ENCODE data around the gene CFAP54.
"Not testable (repeated sequence)": the region's sequence is repeated elsewhere in the genome, so short reads cannot be mapped to it uniquely, and the experiment has no call there.

The CFAP54 gene

GRCh38 chr12:96471368-96472050, 17.9 kb upstream of the CFAP54 start:
- in situ Hi-C loops (cut with MboI; ENCODE audit: low pct_unique_long_range_greater_than_20kb, low sequenced_read_pairs) = no loop called here
- DNase-seq = no peak

- DNase-seq = no peak
Observed at GRCh38 chr12:96472384-96472783, 17.0 kb upstream of the CFAP54 start.

GRCh38 chr12:96473394-96474093, 15.8 kb upstream of the CFAP54 start:
- DNase-seq = no peak
- in situ Hi-C loops (cut with MboI; ENCODE audit: low pct_unique_long_range_greater_than_20kb, low sequenced_read_pairs) = no loop called here

More at GRCh38 chr12:96472384-96472783, 17.0 kb upstream of the CFAP54 start:
- in situ Hi-C loops (cut with MboI; ENCODE audit: low pct_unique_long_range_greater_than_20kb, low sequenced_read_pairs) = no loop called here

- in situ Hi-C loops (cut with MboI; ENCODE audit: low pct_unique_long_range_greater_than_20kb, low sequenced_read_pairs) = no loop called here
Observed at GRCh38 chr12:96474206-96474605, 15.2 kb upstream of the CFAP54 start.

GRCh38 chr12:96478011-96478410, 11.4 kb upstream of the CFAP54 start:
- in situ Hi-C loops (cut with MboI; ENCODE audit: low pct_unique_long_range_greater_than_20kb, low sequenced_read_pairs) = no loop called here
- no peak for DNase-seq

More at GRCh38 chr12:96474206-96474605, 15.2 kb upstream of the CFAP54 start:
- no peak for DNase-seq

- in situ Hi-C loops (cut with MboI; ENCODE audit: low pct_unique_long_range_greater_than_20kb, low sequenced_read_pairs) = no loop called here
- DNase-seq = no peak
Observed at GRCh38 chr12:96482086-96482485, 7.3 kb upstream of the CFAP54 start.

GRCh38 chr12:96483116-96483515, 6.3 kb upstream of the CFAP54 start:
- DNase-seq = no peak
- in situ Hi-C loops (cut with MboI; ENCODE audit: low pct_unique_long_range_greater_than_20kb, low sequenced_read_pairs) = no loop called here

- no peak for DNase-seq
- in situ Hi-C loops (cut with MboI; ENCODE audit: low pct_unique_long_range_greater_than_20kb, low sequenced_read_pairs) = no loop called here
Observed at GRCh38 chr12:96486751-96487613, 2.4 kb upstream of the CFAP54 start.

GRCh38 chr12:96487634-96488033, 1.7 kb upstream of the CFAP54 start:
- no peak for DNase-seq
- in situ Hi-C loops (cut with MboI; ENCODE audit: low pct_unique_long_range_greater_than_20kb, low sequenced_read_pairs) = no loop called here

- no peak for DNase-seq
- in situ Hi-C loops (cut with MboI; ENCODE audit: low pct_unique_long_range_greater_than_20kb, low sequenced_read_pairs) = no loop called here
Observed at GRCh38 chr12:96493106-96493505, 3.7 kb downstream of the CFAP54 start.

- DNase-seq; in situ Hi-C loops (cut with MboI; ENCODE audit: low pct_unique_long_range_greater_than_20kb, low sequenced_read_pairs): not testable (repeated sequence)
Observed at GRCh38 chr12:96494154-96494553, 4.8 kb downstream of the CFAP54 start.

- in situ Hi-C loops (cut with MboI; ENCODE audit: low pct_unique_long_range_greater_than_20kb, low sequenced_read_pairs) = no loop called here
- DNase-seq = no peak
Observed at GRCh38 chr12:96495155-96495554, 5.8 kb downstream of the CFAP54 start.

- DNase-seq = no peak
- in situ Hi-C loops (cut with MboI; ENCODE audit: low pct_unique_long_range_greater_than_20kb, low sequenced_read_pairs) = no loop called here
Observed at GRCh38 chr12:96495841-96496545, 6.6 kb downstream of the CFAP54 start.

- in situ Hi-C loops (cut with MboI; ENCODE audit: low pct_unique_long_range_greater_than_20kb, low sequenced_read_pairs) = no loop called here
- DNase-seq = no peak
Observed at GRCh38 chr12:96496944-96497343, 7.6 kb downstream of the CFAP54 start.

GRCh38 chr12:96497855-96498254, 8.5 kb downstream of the CFAP54 start:
- in situ Hi-C loops (cut with MboI; ENCODE audit: low pct_unique_long_range_greater_than_20kb, low sequenced_read_pairs) = no loop called here
- no peak for DNase-seq

GRCh38 chr12:96500693-96501092, 11.3 kb downstream of the CFAP54 start:
- in situ Hi-C loops (cut with MboI; ENCODE audit: low pct_unique_long_range_greater_than_20kb, low sequenced_read_pairs) = no loop called here
- no peak for DNase-seq

GRCh38 chr12:96501133-96501761, 11.9 kb downstream of the CFAP54 start:
- DNase-seq = peak; percentile 52
- in situ Hi-C loops (cut with MboI; ENCODE audit: low pct_unique_long_range_greater_than_20kb, low sequenced_read_pairs) = no loop called here

GRCh38 chr12:96501908-96502307, 12.5 kb downstream of the CFAP54 start:
- DNase-seq = no peak
- in situ Hi-C loops (cut with MboI; ENCODE audit: low pct_unique_long_range_greater_than_20kb, low sequenced_read_pairs) = no loop called here

GRCh38 chr12:96502477-96502876, 13.1 kb downstream of the CFAP54 start:
- in situ Hi-C loops (cut with MboI; ENCODE audit: low pct_unique_long_range_greater_than_20kb, low sequenced_read_pairs) = no loop called here
- DNase-seq = no peak

Data from KBM-7 (cell line).